Suprapubic skin (tissue), 4 donors: ENCODE data around the gene ADAMTS2. TPM values are rescaled to one million over a fixed set of nuclear protein-coding genes. Genes with fewer than 3 reads are reported as not detected.
A peak's percentile ranks its signal among the peaks of the same experiment; 100 is the strongest.

Source experiments
- DNase-seq, 2 donors: peaks; one replicate each; pipeline ENCODE4 v3.0.0-alpha.2; 2019; ENCODE audit warnings: low spot score in 2 of 2
- H3K27ac ChIP-seq: fragments of 200-600 bp; sonication (generic); one replicate; pipeline ENCODE4 v1.5.1; 2019
- H3K27me3 ChIP-seq: fragments of 200-600 bp; sonication (generic); one replicate; pipeline ENCODE4 v1.5.1; 2019
- H3K36me3 ChIP-seq: fragments of 200-600 bp; sonication (generic); one replicate; pipeline ENCODE4 v1.5.1; 2019
- H3K4me1 ChIP-seq: fragments of 200-600 bp; sonication (generic); one replicate; pipeline ENCODE4 v1.5.1; 2019
- H3K4me3 ChIP-seq: fragments of 200-600 bp; sonication (generic); one replicate; pipeline ENCODE4 v1.5.1; 2019; ENCODE audit warnings: mild to moderate bottlenecking
- H3K9me3 ChIP-seq: fragments of 200-600 bp; sonication (generic); one replicate; pipeline ENCODE4 v1.5.1; 2019
- EP300 ChIP-seq: sonication (generic); formaldehyde crosslinking; IDR thresholded peaks from one replicate; pipeline ENCODE4 v1.6.1; 2017; ENCODE audit warnings: antibody characterized with exemption
- POLR2A ChIP-seq, 2 donors: fragments of 450-650 bp; IDR thresholded peaks; one replicate each; pipeline ENCODE4 v1.6.1; 2017; ENCODE audit warnings: antibody characterized with exemption in 2 of 2, mild to moderate bottlenecking in 2 of 2, moderate library complexity in 2 of 2
- POLR2AphosphoS5 ChIP-seq, 3 donors: sonication (generic); formaldehyde crosslinking; IDR thresholded peaks; one replicate each; pipeline ENCODE4 v1.6.1; 2017; ENCODE audit warnings: antibody characterized with exemption in 3 of 3
- WGBS: methylation state at CpG from one replicate; pipeline ENCODE4 v1.1.5; 2018; 5-methylcytosine and 5-hydroxymethylcytosine counted together
- total RNA-seq, 4 donors: library from RNA; depleted of rRNA; stranded (reverse); fragments of >200 nt; gene quantifications; one replicate each; pipeline ENCODE4 v1.1.0, GENCODE V29; 2016
- TF ChIP-seq, protein P1 (sequence below), 2 donors: fragments of 200-600 bp in 1 of 2; fragments of 450-650 bp in 1 of 2; sonication (generic) in 1 of 2; IDR thresholded peaks; one replicate each; pipeline ENCODE4 v1.5.1; 2016 to 2019; ENCODE audit warnings: antibody characterized with exemption in 2 of 2, mild to moderate bottlenecking in 1 of 2, moderate library complexity in 1 of 2

The ADAMTS2 gene
- total RNA-seq, 4 donors from 2014 or later, result 3.1 to 5.5 (median 4.3) TPM

DNA sequence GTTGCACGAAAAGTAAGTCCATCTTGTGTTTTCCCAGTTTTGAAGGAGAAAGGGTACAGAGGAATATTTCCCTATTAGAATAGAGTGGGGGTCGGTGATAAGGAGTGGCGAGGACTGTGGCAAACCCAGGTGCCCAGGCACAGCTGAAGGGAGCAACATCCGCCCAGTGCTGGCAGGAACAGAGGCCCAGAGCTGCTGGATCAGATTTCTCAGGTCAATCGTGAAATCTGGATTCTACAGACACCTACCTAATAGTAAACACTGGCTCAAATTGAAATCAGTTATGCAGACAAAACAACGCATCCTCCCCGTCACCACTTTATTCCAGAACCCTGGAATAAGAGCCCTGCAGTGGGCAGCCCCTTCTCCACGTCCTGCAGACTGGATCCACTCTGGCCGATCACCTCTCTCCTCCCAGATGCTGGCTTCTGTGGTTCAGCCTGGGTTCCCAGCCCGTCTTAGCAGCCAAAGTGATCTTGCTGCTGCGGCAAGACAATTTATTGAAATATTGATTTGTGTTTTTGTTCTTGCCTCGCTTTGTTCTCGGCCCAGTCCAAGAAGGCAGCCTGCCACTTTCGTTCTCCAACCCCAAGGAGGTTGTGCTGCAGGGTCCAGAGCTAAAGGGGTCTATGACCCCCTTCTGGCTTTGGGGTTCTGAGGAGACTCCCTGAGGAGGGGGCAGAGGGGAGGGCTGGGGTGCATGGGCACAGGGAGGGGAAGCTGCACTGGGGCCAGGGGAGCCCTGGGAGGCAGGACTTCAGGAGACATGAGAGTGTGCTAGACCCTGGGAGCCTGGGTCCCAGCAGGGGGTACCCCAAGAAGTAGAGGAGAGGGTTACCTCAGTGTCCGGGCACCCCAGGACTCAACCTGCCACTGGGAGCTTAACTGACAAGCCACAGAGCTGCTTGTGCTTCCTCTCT, 181.8 kb downstream of the ADAMTS2 start:
- no peaks in the 10 kb centered on the region for H3K36me3 ChIP-seq
- H3K4me3 ChIP-seq, result no peak overlapping the region
- H3K27me3 ChIP-seq, result no peaks in the 10 kb centered on the region
- DNase-seq, result peak in 1 of 2 donors; percentile 39
- no peaks in the 10 kb centered on the region for H3K9me3 ChIP-seq
- WGBS, result 91% methylated on average over 15 of the region's 15 CpGs
- TF ChIP-seq, protein P1, sequence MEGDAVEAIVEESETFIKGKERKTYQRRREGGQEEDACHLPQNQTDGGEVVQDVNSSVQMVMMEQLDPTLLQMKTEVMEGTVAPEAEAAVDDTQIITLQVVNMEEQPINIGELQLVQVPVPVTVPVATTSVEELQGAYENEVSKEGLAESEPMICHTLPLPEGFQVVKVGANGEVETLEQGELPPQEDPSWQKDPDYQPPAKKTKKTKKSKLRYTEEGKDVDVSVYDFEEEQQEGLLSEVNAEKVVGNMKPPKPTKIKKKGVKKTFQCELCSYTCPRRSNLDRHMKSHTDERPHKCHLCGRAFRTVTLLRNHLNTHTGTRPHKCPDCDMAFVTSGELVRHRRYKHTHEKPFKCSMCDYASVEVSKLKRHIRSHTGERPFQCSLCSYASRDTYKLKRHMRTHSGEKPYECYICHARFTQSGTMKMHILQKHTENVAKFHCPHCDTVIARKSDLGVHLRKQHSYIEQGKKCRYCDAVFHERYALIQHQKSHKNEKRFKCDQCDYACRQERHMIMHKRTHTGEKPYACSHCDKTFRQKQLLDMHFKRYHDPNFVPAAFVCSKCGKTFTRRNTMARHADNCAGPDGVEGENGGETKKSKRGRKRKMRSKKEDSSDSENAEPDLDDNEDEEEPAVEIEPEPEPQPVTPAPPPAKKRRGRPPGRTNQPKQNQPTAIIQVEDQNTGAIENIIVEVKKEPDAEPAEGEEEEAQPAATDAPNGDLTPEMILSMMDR (IDR thresholded peaks at IDR 0.05), result no peak
- TF ChIP-seq EP300 (no peak), POLR2AphosphoS5 (IDR thresholded peaks at IDR 0.05) (no peak), POLR2A (IDR thresholded peaks at IDR 0.05) (no peak)
- H3K27ac ChIP-seq, result no peak overlapping the region
- H3K4me1 ChIP-seq, result peaks cover 9% of the 10 kb centered on the region

DNA sequence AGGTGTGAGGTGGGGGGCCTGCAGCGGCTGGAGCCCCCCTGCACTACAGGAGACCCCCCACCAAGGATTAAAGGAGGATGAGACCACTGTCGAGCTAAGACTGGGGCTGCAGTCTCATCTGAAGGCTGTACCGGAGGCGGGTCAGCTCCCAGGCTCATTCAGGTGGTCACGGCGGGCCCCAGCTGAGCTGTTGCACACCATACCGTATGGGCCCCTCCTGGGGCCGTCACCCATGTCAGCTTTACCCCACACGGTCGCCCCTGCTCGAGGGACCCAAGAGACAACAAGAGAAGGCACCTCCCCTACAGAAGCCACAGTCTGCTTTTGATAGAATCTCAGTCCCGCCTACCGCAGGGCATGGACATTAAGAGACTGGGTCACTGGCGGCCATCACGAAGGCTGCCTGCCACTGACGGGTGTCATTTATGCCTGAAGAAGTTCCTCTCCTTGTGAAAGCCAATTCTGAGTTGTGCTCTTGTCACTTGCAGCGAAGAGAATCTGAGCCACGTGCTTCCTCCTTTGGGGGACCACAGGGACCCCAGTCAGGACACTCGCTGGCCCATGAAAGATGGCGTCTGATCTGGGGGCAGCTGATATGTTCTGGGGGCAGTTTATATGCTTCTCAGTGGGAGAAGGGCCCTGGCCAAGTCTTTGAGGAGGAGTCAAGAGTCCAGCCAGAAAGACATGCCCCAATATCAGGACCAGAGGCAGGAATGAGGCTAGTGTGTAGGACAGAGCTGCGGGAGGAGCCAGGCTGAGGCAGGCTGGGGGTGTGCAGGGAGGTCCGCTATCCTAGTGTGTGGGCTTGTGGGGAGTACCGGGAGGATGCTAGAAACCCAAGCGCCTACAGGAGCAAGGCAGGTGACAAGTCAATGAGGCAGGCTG, 182.7 kb downstream of the ADAMTS2 start:
- H3K4me3 ChIP-seq, result no peak overlapping the region
- WGBS, result 97% methylated on average over 16 of the region's 24 CpGs
- TF ChIP-seq POLR2A (IDR thresholded peaks at IDR 0.05) (no peak), EP300 (no peak)
- TF ChIP-seq, protein P1 (IDR thresholded peaks at IDR 0.05), result no peak
- H3K9me3 ChIP-seq, result no peaks in the 10 kb centered on the region
- H3K27me3 ChIP-seq, result no peaks in the 10 kb centered on the region
- H3K27ac ChIP-seq, result no peak overlapping the region
- peaks cover 7% of the 10 kb centered on the region for H3K4me1 ChIP-seq
- H3K36me3 ChIP-seq, result no peaks in the 10 kb centered on the region
- DNase-seq, result peak; percentile 37 to 62

DNA sequence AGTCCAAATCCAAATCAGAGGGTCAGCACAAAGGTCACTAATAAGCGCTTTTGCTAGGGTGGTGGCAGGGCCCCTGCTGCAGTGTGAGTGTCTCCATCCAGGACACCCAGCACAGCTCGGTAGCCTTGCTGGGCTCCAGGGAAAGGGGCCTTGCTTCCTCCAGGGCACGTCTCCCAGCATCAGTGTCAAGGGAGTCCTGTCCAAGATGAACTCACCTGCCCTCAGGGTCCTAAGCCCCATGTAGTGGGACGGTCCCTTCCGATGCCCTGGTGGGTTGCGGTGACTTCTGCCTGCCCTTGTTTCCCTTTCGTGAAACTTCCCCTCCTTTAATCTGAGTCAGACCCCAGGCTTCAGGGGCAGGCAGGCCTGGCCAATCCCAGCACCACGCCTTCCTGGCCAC, 183.4 kb downstream of the ADAMTS2 start:
- H3K27me3 ChIP-seq, result no peaks in the 10 kb centered on the region
- peaks cover under 1% of the 10 kb centered on the region for H3K4me1 ChIP-seq
- no peak overlapping the region for H3K27ac ChIP-seq
- no peaks in the 10 kb centered on the region for H3K9me3 ChIP-seq
- 95% methylated on average over 7 of the region's 8 CpGs for WGBS
- no peaks in the 10 kb centered on the region for H3K36me3 ChIP-seq
- H3K4me3 ChIP-seq, result no peak overlapping the region
- TF ChIP-seq POLR2AphosphoS5 (IDR thresholded peaks at IDR 0.05) (no peak), POLR2A (IDR thresholded peaks at IDR 0.05) (no peak)
- DNase-seq, result peak in 1 of 2 donors; percentile 58

DNA sequence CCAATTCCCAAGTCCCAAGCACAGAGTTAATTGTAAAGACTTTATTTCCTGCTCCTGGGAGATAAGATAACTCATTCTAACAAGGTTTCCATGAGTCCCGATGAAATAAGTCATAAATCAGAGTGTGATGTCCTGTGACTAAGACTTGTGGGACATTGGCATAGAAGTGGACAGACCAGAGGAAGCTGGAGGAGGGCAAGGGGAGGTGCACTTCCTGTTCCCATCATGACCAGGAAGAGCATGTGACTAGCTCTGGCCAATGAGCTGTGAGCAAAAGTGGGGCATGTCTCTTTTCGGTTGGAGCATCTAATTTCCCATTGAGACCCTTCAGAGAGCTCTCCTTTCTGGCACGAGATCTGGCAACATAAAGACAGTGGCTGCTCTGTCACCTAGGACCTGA, 184.7 kb downstream of the ADAMTS2 start:
- H3K27ac ChIP-seq, result no peak overlapping the region
- H3K4me3 ChIP-seq, result no peak overlapping the region
- H3K36me3 ChIP-seq, result no peaks in the 10 kb centered on the region
- no peaks in the 10 kb centered on the region for H3K9me3 ChIP-seq
- no peaks in the 10 kb centered on the region for H3K27me3 ChIP-seq
- H3K4me1 ChIP-seq, result no peaks in the 10 kb centered on the region
- WGBS, result 80% methylated on average over 3 of the region's 3 CpGs
- TF ChIP-seq EP300 (no peak), POLR2A (IDR thresholded peaks at IDR 0.05) (no peak), POLR2AphosphoS5 (IDR thresholded peaks at IDR 0.05) (no peak)
- TF ChIP-seq, protein P1 (IDR thresholded peaks at IDR 0.05), result no peak
- peak in 1 of 2 donors; percentile 55 for DNase-seq

DNA sequence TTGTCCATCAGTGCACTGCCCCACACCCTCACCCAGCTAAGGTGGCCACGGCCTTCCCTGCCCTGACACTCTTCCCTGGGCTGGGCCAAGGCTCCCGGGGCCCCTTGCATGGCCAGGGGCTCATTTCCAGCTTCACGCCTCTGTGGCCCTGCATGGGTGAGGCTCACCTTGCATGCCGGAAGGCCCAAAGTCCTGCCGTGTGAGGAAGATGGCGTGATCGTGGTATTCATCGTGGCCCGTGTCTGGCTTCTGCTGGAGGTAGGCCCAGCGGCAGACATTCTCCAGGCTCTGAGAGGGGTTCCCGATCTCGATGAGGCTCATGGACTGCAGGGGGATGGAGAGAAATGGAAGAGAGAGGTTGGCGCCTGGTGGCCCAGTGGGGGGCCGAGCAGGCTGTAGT, 186.7 kb downstream of the ADAMTS2 start:
- TF ChIP-seq POLR2A (IDR thresholded peaks at IDR 0.05), result no peak
- no peak for TF ChIP-seq EP300
- TF ChIP-seq, protein P1 (IDR thresholded peaks at IDR 0.05), result no peak
- Histone ChIP-seq H3K27me3 (no peaks in the 10 kb centered on the region), H3K27ac (no peak overlapping the region), H3K36me3 (peaks cover 1% of the 10 kb centered on the region), H3K4me3 (no peak overlapping the region), H3K4me1 (no peaks in the 10 kb centered on the region), H3K9me3 (no peaks in the 10 kb centered on the region)
- WGBS, result 95% methylated on average over 7 of the region's 14 CpGs
- peak; percentile 37 to 47 for DNase-seq
